AG04450 (cell line): ENCODE measurements around the gene ABCB9. TPM values are rescaled to one million over a fixed set of nuclear protein-coding genes. Genes with fewer than 3 reads are reported as not detected.

ENCODE experiments used
- CTCF ChIA-PET: fragments of 300-600, 350-600 bp; formaldehyde crosslinking; extraction: SDS; loops from one replicate; lab custom pipeline; 2022; ENCODE audit warnings: antibody characterized with exemption, inconsistent platforms; lab: Charles Lee
- POLR2A ChIA-PET: fragments of 350-600 bp; formaldehyde crosslinking; extraction: SDS; loops from one replicate; lab custom pipeline; 2021; ENCODE audit warnings: antibody characterized with exemption, inconsistent platforms; lab: Yijun Ruan, JAX
- DNase-seq: peaks from one replicate; pipeline ENCODE4 v3.0.0-alpha.2; 2011; ENCODE audit warnings: low read depth, low spot score
- H3K27ac ChIP-seq: one replicate; pipeline ENCODE4 v1.5.1; 2012; ENCODE audit warnings: low read depth, low read length, control low read depth
- H3K27me3 ChIP-seq: one replicate; pipeline ENCODE4 v1.6.0; 2012; ENCODE audit warnings: low read length; ENCODE audit not compliant: control insufficient read depth, insufficient read depth
- H3K4me3 ChIP-seq: 2 replicates; pipeline ENCODE4 v1.5.1; 2011; ENCODE audit warnings: mild to moderate bottlenecking, low read depth, low read length, control low read depth
- H3K9me3 ChIP-seq: 2 replicates; pipeline ENCODE4 v1.5.1; 2012; ENCODE audit warnings: low read length; ENCODE audit not compliant: control insufficient read depth, insufficient read depth
- polyA plus RNA-seq: library from polyadenylated mRNA; depleted of rRNA; stranded (reverse); fragments of >200 nt; gene quantifications from 2 replicates; pipeline ENCODE4 v1.2.3, GENCODE V29; 2011
- TF ChIP-seq, protein P1 (sequence below): IDR thresholded peaks from 2 replicates; pipeline ENCODE4 v1.5.1; 2011; ENCODE audit warnings: low read depth, low read length, control low read depth, inconsistent platforms

ABCB9 gene
- polyA plus RNA-seq, 1 experiment: 3.4 TPM

DNA sequence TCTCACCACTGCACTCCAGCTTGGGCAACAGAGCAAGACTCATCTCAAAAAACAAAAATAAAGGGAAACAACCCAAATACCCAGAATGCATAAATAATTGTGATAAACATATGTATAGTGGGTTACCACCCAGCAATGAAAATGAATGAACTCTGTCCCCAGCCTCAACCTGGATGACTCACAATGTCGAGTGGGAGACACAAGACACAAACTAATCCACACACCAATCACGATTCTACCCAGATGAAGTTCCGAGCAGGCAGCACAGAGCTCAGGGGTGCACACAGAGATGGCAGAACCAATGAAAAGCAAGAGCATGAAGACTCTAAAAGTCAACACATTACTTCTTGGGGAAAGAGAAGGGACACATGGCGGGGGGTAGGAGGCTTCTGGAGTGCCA lies 27.1 kb downstream of the ABCB9 start:
- DNase-seq: no peak
- CTCF ChIA-PET: no interaction called here
- peaks cover 5% of the 10 kb centered on the region; the same call in 1 of the 2 replicates for H3K9me3 ChIP-seq
- TF ChIP-seq, protein P1, sequence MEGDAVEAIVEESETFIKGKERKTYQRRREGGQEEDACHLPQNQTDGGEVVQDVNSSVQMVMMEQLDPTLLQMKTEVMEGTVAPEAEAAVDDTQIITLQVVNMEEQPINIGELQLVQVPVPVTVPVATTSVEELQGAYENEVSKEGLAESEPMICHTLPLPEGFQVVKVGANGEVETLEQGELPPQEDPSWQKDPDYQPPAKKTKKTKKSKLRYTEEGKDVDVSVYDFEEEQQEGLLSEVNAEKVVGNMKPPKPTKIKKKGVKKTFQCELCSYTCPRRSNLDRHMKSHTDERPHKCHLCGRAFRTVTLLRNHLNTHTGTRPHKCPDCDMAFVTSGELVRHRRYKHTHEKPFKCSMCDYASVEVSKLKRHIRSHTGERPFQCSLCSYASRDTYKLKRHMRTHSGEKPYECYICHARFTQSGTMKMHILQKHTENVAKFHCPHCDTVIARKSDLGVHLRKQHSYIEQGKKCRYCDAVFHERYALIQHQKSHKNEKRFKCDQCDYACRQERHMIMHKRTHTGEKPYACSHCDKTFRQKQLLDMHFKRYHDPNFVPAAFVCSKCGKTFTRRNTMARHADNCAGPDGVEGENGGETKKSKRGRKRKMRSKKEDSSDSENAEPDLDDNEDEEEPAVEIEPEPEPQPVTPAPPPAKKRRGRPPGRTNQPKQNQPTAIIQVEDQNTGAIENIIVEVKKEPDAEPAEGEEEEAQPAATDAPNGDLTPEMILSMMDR: no peak
- no peaks in the 10 kb centered on the region for H3K27me3 ChIP-seq
- no peak overlapping the region for H3K4me3 ChIP-seq
- H3K27ac ChIP-seq: no peak overlapping the region
- POLR2A ChIA-PET: no interaction called here

- Histone ChIP-seq H3K27ac (no peak overlapping the region), H3K4me3 (no peak overlapping the region), H3K27me3 (no peaks in the 10 kb centered on the region), H3K9me3 (peaks cover 5% of the 10 kb centered on the region; the same call in 1 of the 2 replicates)
- TF ChIP-seq, protein P1: no peak
- ChIA-PET POLR2A (no interaction called here), CTCF (no interaction called here)
- DNase-seq: no peak
These were observed 28.6 kb downstream of the ABCB9 start for GRCh38 chr12:122937622-122938091.

- Histone ChIP-seq H3K27ac (no peak overlapping the region), H3K9me3 (peaks cover 5% of the 10 kb centered on the region; the same call in 1 of the 2 replicates), H3K4me3 (no peak overlapping the region), H3K27me3 (no peaks in the 10 kb centered on the region)
- ChIA-PET CTCF (no interaction called here), POLR2A (no interaction called here)
- DNase-seq: no peak
- TF ChIP-seq, protein P1: no peak
These were observed 30.9 kb downstream of the ABCB9 start for GRCh38 chr12:122935318-122935717.

DNA sequence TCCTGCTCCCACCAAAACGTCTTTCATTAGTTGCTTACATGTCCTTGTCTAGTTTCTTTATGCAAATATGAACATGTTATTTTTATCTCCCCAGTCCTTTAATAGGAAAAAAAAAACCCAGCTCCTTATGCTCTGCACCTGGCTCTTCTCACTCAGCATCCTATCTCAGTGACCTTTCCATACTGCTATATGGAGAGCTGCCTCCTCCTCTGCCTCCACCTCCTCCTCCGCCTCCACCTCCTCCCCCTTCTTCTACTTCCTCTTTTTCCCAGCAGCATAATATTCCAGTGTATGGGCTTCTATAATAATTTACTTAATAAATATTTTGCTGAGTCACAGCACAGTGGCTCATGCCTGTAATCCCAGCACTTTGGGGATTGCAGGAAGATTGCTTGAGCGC lies 31.5 kb downstream of the ABCB9 start:
- Histone ChIP-seq H3K27ac (no peak overlapping the region), H3K4me3 (no peak overlapping the region), H3K9me3 (peaks cover 5% of the 10 kb centered on the region; the same call in 1 of the 2 replicates), H3K27me3 (no peaks in the 10 kb centered on the region)
- DNase-seq: no peak
- TF ChIP-seq, protein P1: no peak
- CTCF ChIA-PET: interaction anchor here (0.6 kb wide), 1 partner anchor 54 kb away, joined by 3 read pairs; no protein-coding TSS in a partner anchor
- POLR2A ChIA-PET: no interaction called here

DNA sequence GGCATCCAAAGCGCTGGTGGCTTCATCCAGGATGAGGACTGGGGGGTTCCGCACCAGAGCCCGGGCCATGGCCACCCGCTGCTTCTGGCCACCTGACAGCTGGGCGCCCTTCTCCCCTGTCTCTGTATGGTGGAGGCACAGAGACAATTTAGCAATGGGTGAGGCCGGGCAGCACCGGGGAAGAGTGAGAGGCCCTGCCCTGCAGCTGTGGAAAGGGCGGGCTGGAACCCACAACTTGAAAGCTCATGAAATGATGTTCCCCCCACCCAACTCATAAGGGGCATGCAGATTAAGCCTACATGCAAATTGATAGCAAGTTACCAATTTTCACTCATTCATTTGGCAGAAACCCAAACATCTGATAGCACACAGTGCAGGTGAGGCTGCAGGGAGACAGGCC lies 34.1 kb downstream of the ABCB9 start:
- Histone ChIP-seq H3K4me3 (no peak overlapping the region), H3K27me3 (no peaks in the 10 kb centered on the region), H3K9me3 (peaks cover 5% of the 10 kb centered on the region; the same call in 1 of the 2 replicates), H3K27ac (no peak overlapping the region)
- no peak for DNase-seq
- TF ChIP-seq, protein P1: no peak
- POLR2A ChIA-PET: no interaction called here
- CTCF ChIA-PET: interaction anchor here (1.0 kb wide), 1 partner anchor 138 kb away, joined by 3 read pairs; no protein-coding TSS in a partner anchor
